DND-41 (cell line): ENCODE results near the gene ERC1.

Experiments used
- ATAC-seq: fragments of 200-7000 bp; cut with Tn5 transposase; 3 replicates; pipeline ENCODE4 v1.9.1; 2021; ENCODE audit warnings: low read depth; ENCODE audit not compliant: insufficient read depth
- DNase-seq: peaks from one replicate; pipeline ENCODE4 v3.0.0-alpha.2; 2020
- H2AFZ ChIP-seq: 2 replicates; pipeline ENCODE4 v1.6.0; 2012; ENCODE audit warnings: low read depth, low read length
- H3K27ac ChIP-seq: 2 replicates; pipeline ENCODE4 v1.5.1; 2012; ENCODE audit warnings: low read length, inconsistent platforms
- H3K27me3 ChIP-seq: fragments of 200-600 bp; sonication (generic); 2 replicates; pipeline ENCODE4 v1.6.0; 2012; ENCODE audit warnings: low read length, mild to moderate bottlenecking, inconsistent platforms; ENCODE audit not compliant: insufficient read depth, poor library complexity
- H3K36me3 ChIP-seq: 2 replicates; pipeline ENCODE4 v1.5.1; 2012; ENCODE audit warnings: low read length, inconsistent platforms; ENCODE audit not compliant: insufficient read depth
- H3K4me1 ChIP-seq: 2 replicates; pipeline ENCODE4 v1.5.1; 2012; ENCODE audit warnings: mild to moderate bottlenecking, low read length; ENCODE audit not compliant: insufficient read depth
- H3K4me2 ChIP-seq: 2 replicates; pipeline ENCODE4 v1.6.0; 2012; ENCODE audit warnings: mild to moderate bottlenecking, moderate library complexity, low read length, inconsistent platforms; ENCODE audit not compliant: insufficient read depth
- H3K4me3 ChIP-seq, 2 experiments: fragments of 200-600 bp in 1 of 2; shearing (Covaris generic) in 1 of 2; 2 replicates each; pipeline ENCODE4 v1.5.1; 2012 to 2016; ENCODE audit warnings: inconsistent platforms in 2 of 2, low read length in 2 of 2, mild to moderate bottlenecking in 2 of 2, low read depth in 1 of 2, moderate library complexity in 1 of 2
- H3K79me2 ChIP-seq: 2 replicates; pipeline ENCODE4 v1.6.0; 2012; ENCODE audit warnings: low read length, inconsistent platforms; ENCODE audit not compliant: insufficient read depth
- H3K9ac ChIP-seq: 2 replicates; pipeline ENCODE4 v1.6.0; 2012; ENCODE audit warnings: low read depth, mild to moderate bottlenecking, inconsistent platforms, low read length, moderate library complexity
- H3K9me3 ChIP-seq: 2 replicates; pipeline ENCODE4 v1.5.1; 2012; ENCODE audit warnings: low read length, moderate library complexity, mild to moderate bottlenecking, inconsistent platforms; ENCODE audit not compliant: insufficient read depth, severe bottlenecking
- H4K20me1 ChIP-seq: 2 replicates; pipeline ENCODE4 v1.6.0; 2012; ENCODE audit warnings: low read length; ENCODE audit not compliant: insufficient read depth
- EZH2 ChIP-seq: IDR thresholded peaks from 3 replicates; pipeline ENCODE4 v1.6.1; 2012; ENCODE audit warnings: borderline replicate concordance, low read depth, mild to moderate bottlenecking, moderate library complexity, low read length, inconsistent platforms; ENCODE audit not compliant: severe bottlenecking
- TF ChIP-seq, protein P1 (sequence below): IDR thresholded peaks from 2 replicates; pipeline ENCODE4 v1.5.1; 2012; ENCODE audit warnings: borderline replicate concordance, low read length, moderate library complexity, mild to moderate bottlenecking; ENCODE audit not compliant: poor library complexity, severe bottlenecking; ENCODE audit errors: extremely low read depth

Gene ERC1

DNA sequence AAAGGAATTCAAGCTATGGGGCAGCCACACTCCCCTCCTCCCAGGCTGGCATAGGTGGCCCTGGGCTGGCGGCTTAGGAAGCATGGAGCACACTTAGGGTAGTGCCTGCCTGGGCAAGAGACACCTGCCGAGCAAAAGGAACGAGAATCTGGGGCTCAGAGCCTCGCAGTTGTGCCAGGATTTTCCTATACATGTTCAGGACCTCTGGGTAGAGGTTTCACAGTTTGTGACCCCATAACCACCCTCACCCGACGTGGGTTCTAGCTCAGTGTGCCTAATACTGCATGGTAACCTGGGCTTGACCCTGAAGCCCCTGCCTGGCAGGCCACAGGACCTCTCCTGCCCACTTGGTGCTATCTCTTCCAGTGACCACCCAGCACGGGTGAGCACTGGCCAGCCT, 503.8 kb downstream of the ERC1 start:
- no peak overlapping the region for H3K4me3 ChIP-seq
- ATAC-seq (no peak), DNase-seq (no peak)
- no peak overlapping the region for H3K4me2 ChIP-seq
- no peaks in the 10 kb centered on the region for H4K20me1 ChIP-seq
- H3K27ac ChIP-seq, result no peak overlapping the region
- no peak for TF ChIP-seq EZH2
- TF ChIP-seq, protein P1, sequence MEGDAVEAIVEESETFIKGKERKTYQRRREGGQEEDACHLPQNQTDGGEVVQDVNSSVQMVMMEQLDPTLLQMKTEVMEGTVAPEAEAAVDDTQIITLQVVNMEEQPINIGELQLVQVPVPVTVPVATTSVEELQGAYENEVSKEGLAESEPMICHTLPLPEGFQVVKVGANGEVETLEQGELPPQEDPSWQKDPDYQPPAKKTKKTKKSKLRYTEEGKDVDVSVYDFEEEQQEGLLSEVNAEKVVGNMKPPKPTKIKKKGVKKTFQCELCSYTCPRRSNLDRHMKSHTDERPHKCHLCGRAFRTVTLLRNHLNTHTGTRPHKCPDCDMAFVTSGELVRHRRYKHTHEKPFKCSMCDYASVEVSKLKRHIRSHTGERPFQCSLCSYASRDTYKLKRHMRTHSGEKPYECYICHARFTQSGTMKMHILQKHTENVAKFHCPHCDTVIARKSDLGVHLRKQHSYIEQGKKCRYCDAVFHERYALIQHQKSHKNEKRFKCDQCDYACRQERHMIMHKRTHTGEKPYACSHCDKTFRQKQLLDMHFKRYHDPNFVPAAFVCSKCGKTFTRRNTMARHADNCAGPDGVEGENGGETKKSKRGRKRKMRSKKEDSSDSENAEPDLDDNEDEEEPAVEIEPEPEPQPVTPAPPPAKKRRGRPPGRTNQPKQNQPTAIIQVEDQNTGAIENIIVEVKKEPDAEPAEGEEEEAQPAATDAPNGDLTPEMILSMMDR, result no peak
- no peak overlapping the region for H2AFZ ChIP-seq
- no peaks in the 10 kb centered on the region for H3K79me2 ChIP-seq
- no peaks in the 10 kb centered on the region for H3K27me3 ChIP-seq
- H3K9ac ChIP-seq, result no peak overlapping the region
- H3K9me3 ChIP-seq, result no peaks in the 10 kb centered on the region
- H3K36me3 ChIP-seq, result 0 out of 2 replicates have a peak, but pooled peaks cover 9% of the 10 kb centered on the region
- H3K4me1 ChIP-seq, result 0 out of 2 replicates have a peak, but pooled peaks cover 2% of the 10 kb centered on the region

GRCh38 chr12:1496162-1496900, 505.3 kb downstream of the ERC1 start:
- no peaks in the 10 kb centered on the region for H3K27me3 ChIP-seq
- no peak for TF ChIP-seq EZH2
- TF ChIP-seq, protein P1, result no peak
- no peak overlapping the region for H2AFZ ChIP-seq
- H3K9ac ChIP-seq, result no peak overlapping the region
- no peak overlapping the region for H3K4me2 ChIP-seq
- H3K9me3 ChIP-seq, result no peaks in the 10 kb centered on the region
- no peaks in the 10 kb centered on the region for H4K20me1 ChIP-seq
- DNase-seq (no peak), ATAC-seq (no peak)
- no peak overlapping the region for H3K27ac ChIP-seq
- no peak overlapping the region for H3K4me3 ChIP-seq
- H3K79me2 ChIP-seq, result no peaks in the 10 kb centered on the region
- no peaks in the 10 kb centered on the region for H3K36me3 ChIP-seq
- no peaks in the 10 kb centered on the region for H3K4me1 ChIP-seq

GRCh38 chr12:1497161-1497560, 506.1 kb downstream of the ERC1 start:
- Histone ChIP-seq H3K9me3 (no peaks in the 10 kb centered on the region), H3K9ac (no peak overlapping the region), H3K27ac (no peak overlapping the region), H3K79me2 (no peaks in the 10 kb centered on the region), H3K36me3 (no peaks in the 10 kb centered on the region), H3K27me3 (no peaks in the 10 kb centered on the region), H3K4me3 (no peak overlapping the region), H4K20me1 (no peaks in the 10 kb centered on the region), H3K4me2 (no peak overlapping the region), H3K4me1 (no peaks in the 10 kb centered on the region), H2AFZ (no peak overlapping the region)
- DNase-seq (no peak), ATAC-seq (no peak)
- TF ChIP-seq, protein P1, result no peak
- TF ChIP-seq EZH2, result no peak

GRCh38 chr12:1498199-1498740, 507.2 kb downstream of the ERC1 start:
- H3K4me1 ChIP-seq, result no peaks in the 10 kb centered on the region
- no peak for TF ChIP-seq EZH2
- TF ChIP-seq, protein P1, result no peak
- ATAC-seq (no peak; the same call in 2 of the 3 replicates), DNase-seq (no peak)
- no peak overlapping the region for H3K9ac ChIP-seq
- no peak overlapping the region for H3K27ac ChIP-seq
- H3K9me3 ChIP-seq, result no peaks in the 10 kb centered on the region
- H4K20me1 ChIP-seq, result no peaks in the 10 kb centered on the region
- H3K4me3 ChIP-seq, result no peak overlapping the region
- H3K36me3 ChIP-seq, result no peaks in the 10 kb centered on the region
- H3K27me3 ChIP-seq, result no peaks in the 10 kb centered on the region
- no peak overlapping the region for H2AFZ ChIP-seq
- H3K79me2 ChIP-seq, result no peaks in the 10 kb centered on the region
- no peak overlapping the region for H3K4me2 ChIP-seq
